ENCODE measurements around the gene KCNC1.

Gene KCNC1

DNA sequence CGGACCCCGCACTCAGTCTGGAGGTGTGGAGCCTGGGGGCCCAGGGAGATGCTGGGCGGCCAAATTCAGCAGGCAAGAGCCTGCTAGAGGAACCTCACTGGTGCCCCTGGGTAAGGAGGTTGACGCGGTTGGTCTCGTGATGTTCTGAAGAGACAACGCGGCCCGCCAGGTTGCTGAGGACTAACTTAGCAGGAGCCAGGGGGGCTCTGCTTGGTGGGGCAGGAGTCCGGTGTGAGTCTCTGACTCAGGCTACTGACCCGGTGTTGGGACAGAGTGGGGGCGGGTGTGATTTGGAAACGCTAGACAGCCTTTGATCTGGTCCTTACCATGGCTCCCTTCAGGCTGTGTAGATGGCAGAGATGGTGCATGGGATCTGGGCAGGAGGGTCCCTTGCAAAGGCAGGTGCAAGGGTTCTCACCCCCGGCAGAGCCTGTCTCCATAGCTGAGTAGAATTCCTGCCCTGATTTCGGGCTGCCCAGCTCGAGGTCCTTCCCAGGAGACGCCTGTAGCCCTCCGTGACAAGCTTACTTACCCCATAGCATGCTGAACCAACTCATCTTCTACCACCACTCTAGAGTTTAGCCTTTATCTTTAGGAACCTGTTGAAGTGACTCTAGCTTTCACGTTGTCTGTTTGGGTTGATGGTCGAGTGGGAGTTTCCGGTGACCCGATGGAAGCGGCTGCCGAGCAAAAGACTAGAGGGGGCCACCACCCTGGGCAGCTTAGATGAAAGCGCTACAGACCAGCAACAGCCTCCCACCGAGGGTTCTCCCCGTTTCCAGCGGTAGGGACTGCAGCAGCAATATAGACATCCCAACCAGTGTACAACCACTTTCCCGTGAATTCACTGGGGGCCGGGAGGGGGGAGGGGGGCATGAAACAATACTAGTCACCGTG lies 38.4 kb downstream of the KCNC1 start:
- Histone ChIP-seq H3K9ac (no peak overlapping the region), H3K27ac (no peak overlapping the region), H3K27me3 (ENCODE audit: control insufficient read depth, insufficient read depth, low read length) (no peaks in the 10 kb centered on the region), H3K79me2 (no peaks in the 10 kb centered on the region), H3K9me3 (ENCODE audit: control insufficient read depth, low read length) (no peaks in the 10 kb centered on the region), H3K36me3 (ENCODE audit: control insufficient read depth, insufficient read depth, low read length) (no peaks in the 10 kb centered on the region), H3K4me1 (no peaks in the 10 kb centered on the region), H2AFZ (no peak overlapping the region), H3K4me3 (ENCODE audit: low read depth, low read length) (no peak overlapping the region), H3K4me2 (ENCODE audit: low read length) (no peak overlapping the region)
- no peak for TF ChIP-seq CTCF (IDR thresholded peaks at IDR 0.05)

DNA sequence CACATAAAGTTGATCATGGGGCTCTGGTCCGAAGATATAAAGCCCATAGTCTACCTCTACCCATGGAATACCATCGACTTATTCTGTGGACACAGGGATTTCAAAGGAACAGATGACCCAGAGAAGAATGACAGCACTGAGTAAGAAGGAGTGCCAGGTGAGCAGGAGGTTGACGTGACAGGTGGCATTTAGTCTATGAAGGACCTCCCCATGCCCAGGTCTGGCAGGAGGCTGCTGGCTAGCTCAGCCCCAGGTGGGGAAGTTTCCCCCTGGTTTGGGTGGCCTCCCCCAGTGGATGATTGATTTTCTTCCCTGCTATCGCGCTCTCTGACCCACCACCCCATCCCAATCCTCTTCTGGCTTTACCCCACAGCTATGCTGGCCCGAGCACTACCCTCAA lies 39.1 kb downstream of the KCNC1 start:
- H3K4me1 ChIP-seq: no peaks in the 10 kb centered on the region
- no peak overlapping the region for H3K9ac ChIP-seq
- H3K27ac ChIP-seq: no peak overlapping the region
- no peak for TF ChIP-seq CTCF (IDR thresholded peaks at IDR 0.05)
- H3K79me2 ChIP-seq: no peaks in the 10 kb centered on the region
- H3K9me3 ChIP-seq (ENCODE audit: control insufficient read depth, low read length): no peaks in the 10 kb centered on the region
- no peaks in the 10 kb centered on the region for H3K27me3 ChIP-seq (ENCODE audit: control insufficient read depth, insufficient read depth, low read length)
- no peak overlapping the region for H3K4me3 ChIP-seq (ENCODE audit: low read depth, low read length)
- no peak overlapping the region for H3K4me2 ChIP-seq (ENCODE audit: low read length)
- H3K36me3 ChIP-seq (ENCODE audit: control insufficient read depth, insufficient read depth, low read length): no peaks in the 10 kb centered on the region
- no peak overlapping the region for H2AFZ ChIP-seq

- Histone ChIP-seq H3K27me3 (ENCODE audit: control insufficient read depth, insufficient read depth, low read length) (no peaks in the 10 kb centered on the region), H3K79me2 (no peaks in the 10 kb centered on the region), H2AFZ (no peak overlapping the region), H3K4me2 (ENCODE audit: low read length) (no peak overlapping the region), H3K36me3 (ENCODE audit: control insufficient read depth, insufficient read depth, low read length) (no peaks in the 10 kb centered on the region), H3K4me3 (ENCODE audit: low read depth, low read length) (no peak overlapping the region), H3K4me1 (no peaks in the 10 kb centered on the region), H3K27ac (no peak overlapping the region), H3K9ac (no peak overlapping the region), H3K9me3 (ENCODE audit: control insufficient read depth, low read length) (no peaks in the 10 kb centered on the region)
- TF ChIP-seq CTCF (IDR thresholded peaks at IDR 0.05): no peak
These were observed 39.9 kb downstream of the KCNC1 start for GRCh38 chr11:17774232-17775034.

- Histone ChIP-seq H3K79me2 (no peaks in the 10 kb centered on the region), H3K36me3 (ENCODE audit: control insufficient read depth, insufficient read depth, low read length) (no peaks in the 10 kb centered on the region), H3K27ac (no peak overlapping the region), H3K4me1 (no peaks in the 10 kb centered on the region), H3K4me2 (ENCODE audit: low read length) (no peak overlapping the region), H2AFZ (no peak overlapping the region), H3K9ac (no peak overlapping the region), H3K9me3 (ENCODE audit: control insufficient read depth, low read length) (no peaks in the 10 kb centered on the region), H3K27me3 (ENCODE audit: control insufficient read depth, insufficient read depth, low read length) (no peaks in the 10 kb centered on the region), H3K4me3 (ENCODE audit: low read depth, low read length) (no peak overlapping the region)
- TF ChIP-seq CTCF (IDR thresholded peaks at IDR 0.05): no peak
These were observed 40.4 kb downstream of the KCNC1 start for GRCh38 chr11:17775035-17775348.
